ENCODE measurements around the gene ZFP91.

The ZFP91 gene

GRCh38 chr11:58549644-58550043 lies 29.2 kb upstream of the ZFP91 start:
- H2BK5ac ChIP-seq (ENCODE audit: low read depth, low read length, poor library complexity), result no peak overlapping the region
- no peak overlapping the region for H3K18ac ChIP-seq (ENCODE audit: low read length)
- no peak overlapping the region for H4K91ac ChIP-seq (ENCODE audit: low read depth, low read length)
- no peak overlapping the region for H3K27ac ChIP-seq (ENCODE audit: low read depth, low read length)
- H4K8ac ChIP-seq (ENCODE audit: low read depth, low read length), result no peak overlapping the region
- no peak overlapping the region for H3K4me3 ChIP-seq (ENCODE audit: low read depth, low read length)
- H3K9ac ChIP-seq (ENCODE audit: low read length), result no peak overlapping the region
- H2AK5ac ChIP-seq (ENCODE audit: low read length), result no peak overlapping the region
- H4K12ac ChIP-seq (ENCODE audit: low read depth, low read length), result no peak overlapping the region
- no peak overlapping the region for H3K23ac ChIP-seq (ENCODE audit: low read length)
- no peaks in the 10 kb centered on the region for H3K36me3 ChIP-seq (ENCODE audit: control insufficient read depth in 1 of 2, insufficient read depth in 2 of 2, low read length in 2 of 2)
- no peak overlapping the region for H2BK12ac ChIP-seq (ENCODE audit: low read length)
- H3K4me1 ChIP-seq (ENCODE audit: control insufficient read depth in 1 of 2, insufficient read depth in 2 of 2, low read length in 2 of 2), result no peaks in the 10 kb centered on the region
- no peak overlapping the region for H3K4ac ChIP-seq (ENCODE audit: low read depth, low read length)
- no peaks in the 10 kb centered on the region for H3K79me1 ChIP-seq (ENCODE audit: low read length)
- H3K9me3 ChIP-seq (ENCODE audit: insufficient read depth, low read depth, low read length), result no peaks in the 10 kb centered on the region
- H3K14ac ChIP-seq (ENCODE audit: low read length), result no peak overlapping the region
- H3K79me2 ChIP-seq (ENCODE audit: control insufficient read depth, insufficient read depth, low read length, poor library complexity), result no peaks in the 10 kb centered on the region
- H3K27me3 ChIP-seq (ENCODE audit: insufficient read depth, low read length), result no peaks in the 10 kb centered on the region
- H2AFZ ChIP-seq (ENCODE audit: insufficient read depth, low read length, poor library complexity), result no peak overlapping the region
- DNase-seq, result no peak
- H2BK120ac ChIP-seq (ENCODE audit: insufficient read depth, low read length, poor library complexity), result no peak overlapping the region
- no CpG with 5 or more reads among the region's 7 CpGs for WGBS (ENCODE audit: extremely low coverage, insufficient coverage, insufficient read length)
- H3K4me2 ChIP-seq (ENCODE audit: low read length), result no peak overlapping the region

DNA sequence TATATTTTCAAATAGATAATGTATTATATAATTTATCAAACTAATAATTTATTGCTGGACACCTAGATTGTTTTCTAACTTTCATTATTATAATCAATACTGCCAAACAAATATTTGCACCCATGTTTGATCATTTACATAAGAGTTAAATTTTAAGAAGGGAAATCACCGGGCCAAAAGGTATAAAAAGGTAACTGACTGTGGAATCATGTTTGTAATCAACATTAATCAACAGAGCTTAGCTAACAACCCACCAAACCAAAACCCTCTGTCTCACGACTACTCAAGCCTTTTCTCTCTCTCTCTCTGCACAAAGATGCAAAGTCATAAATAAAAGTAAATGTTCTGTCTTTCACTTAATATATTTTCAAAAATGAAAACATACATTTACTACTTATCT lies 18.0 kb upstream of the ZFP91 start:
- Histone ChIP-seq H3K27ac (ENCODE audit: low read depth, low read length) (no peak overlapping the region), H3K27me3 (ENCODE audit: insufficient read depth, low read length) (no peaks in the 10 kb centered on the region), H3K36me3 (ENCODE audit: control insufficient read depth in 1 of 2, insufficient read depth in 2 of 2, low read length in 2 of 2) (no peaks in the 10 kb centered on the region), H3K23ac (ENCODE audit: low read length) (no peak overlapping the region), H3K4me2 (ENCODE audit: low read length) (no peak overlapping the region), H4K8ac (ENCODE audit: low read depth, low read length) (no peak overlapping the region), H3K9me3 (ENCODE audit: insufficient read depth, low read depth, low read length) (no peaks in the 10 kb centered on the region), H2AK5ac (ENCODE audit: low read length) (no peak overlapping the region), H3K9ac (ENCODE audit: low read length) (no peak overlapping the region), H3K4ac (ENCODE audit: low read depth, low read length) (no peak overlapping the region), H3K4me1 (ENCODE audit: control insufficient read depth in 1 of 2, insufficient read depth in 2 of 2, low read length in 2 of 2) (no peaks in the 10 kb centered on the region), H3K4me3 (ENCODE audit: low read depth, low read length) (no peak overlapping the region), H3K79me1 (ENCODE audit: low read length) (no peaks in the 10 kb centered on the region), H2BK120ac (ENCODE audit: insufficient read depth, low read length, poor library complexity) (no peak overlapping the region), H4K91ac (ENCODE audit: low read depth, low read length) (no peak overlapping the region), H2BK12ac (ENCODE audit: low read length) (no peak overlapping the region), H3K14ac (ENCODE audit: low read length) (no peak overlapping the region), H2BK5ac (ENCODE audit: low read depth, low read length, poor library complexity) (no peak overlapping the region), H2AFZ (ENCODE audit: insufficient read depth, low read length, poor library complexity) (no peak overlapping the region), H3K79me2 (ENCODE audit: control insufficient read depth, insufficient read depth, low read length, poor library complexity) (no peaks in the 10 kb centered on the region), H3K18ac (ENCODE audit: low read length) (no peak overlapping the region), H4K12ac (ENCODE audit: low read depth, low read length) (no peak overlapping the region)
- DNase-seq, result no peak
- no CpG with 5 or more reads among the region's 2 CpGs for WGBS (ENCODE audit: extremely low coverage, insufficient coverage, insufficient read length)

DNA sequence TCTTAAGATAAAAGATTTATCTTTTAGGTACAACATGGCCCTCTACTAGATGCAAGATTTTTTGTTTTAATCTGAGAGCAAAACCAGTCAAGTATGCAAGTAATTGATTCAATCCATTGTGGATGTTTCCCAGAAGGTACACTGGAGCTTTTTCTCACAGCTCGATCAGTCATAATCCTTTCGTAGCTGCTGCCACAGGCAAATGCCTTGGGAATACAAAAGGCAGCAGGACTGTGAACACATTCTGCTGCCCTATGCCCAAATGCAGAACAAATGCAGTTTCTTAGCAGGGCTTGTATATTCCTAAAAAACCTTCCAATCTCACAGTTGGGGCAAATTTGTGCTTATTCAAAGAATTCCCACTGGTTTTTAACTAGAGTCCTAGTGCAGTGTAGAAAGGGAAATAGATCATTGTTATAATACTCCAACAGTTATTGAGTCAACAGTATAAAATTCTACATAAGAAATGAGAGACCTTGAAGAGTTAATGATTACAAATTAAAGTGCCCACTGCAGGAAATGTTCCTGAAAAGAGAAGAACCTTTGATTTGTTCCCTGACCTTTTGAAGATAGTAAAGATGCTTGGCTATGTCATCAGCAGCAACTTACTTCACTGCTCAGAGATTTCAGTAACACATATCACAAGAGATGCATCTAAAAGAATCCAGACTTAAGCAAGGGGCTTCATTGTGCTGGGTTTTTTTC lies 17.3 kb upstream of the ZFP91 start:
- Histone ChIP-seq H2BK5ac (ENCODE audit: low read depth, low read length, poor library complexity) (no peak overlapping the region), H2AK5ac (ENCODE audit: low read length) (no peak overlapping the region), H3K4me2 (ENCODE audit: low read length) (no peak overlapping the region), H3K79me2 (ENCODE audit: control insufficient read depth, insufficient read depth, low read length, poor library complexity) (no peaks in the 10 kb centered on the region), H3K23ac (ENCODE audit: low read length) (no peak overlapping the region), H3K9ac (ENCODE audit: low read length) (no peak overlapping the region), H2BK12ac (ENCODE audit: low read length) (no peak overlapping the region), H3K9me3 (ENCODE audit: insufficient read depth, low read depth, low read length) (no peaks in the 10 kb centered on the region), H3K18ac (ENCODE audit: low read length) (no peak overlapping the region), H3K4me1 (ENCODE audit: control insufficient read depth in 1 of 2, insufficient read depth in 2 of 2, low read length in 2 of 2) (no peaks in the 10 kb centered on the region), H3K14ac (ENCODE audit: low read length) (no peak overlapping the region), H2BK120ac (ENCODE audit: insufficient read depth, low read length, poor library complexity) (no peak overlapping the region), H2AFZ (ENCODE audit: insufficient read depth, low read length, poor library complexity) (no peak overlapping the region), H3K79me1 (ENCODE audit: low read length) (no peaks in the 10 kb centered on the region), H3K4me3 (ENCODE audit: low read depth, low read length) (no peak overlapping the region), H3K4ac (ENCODE audit: low read depth, low read length) (no peak overlapping the region), H4K12ac (ENCODE audit: low read depth, low read length) (no peak overlapping the region), H4K91ac (ENCODE audit: low read depth, low read length) (no peak overlapping the region), H4K8ac (ENCODE audit: low read depth, low read length) (no peak overlapping the region), H3K27ac (ENCODE audit: low read depth, low read length) (no peak overlapping the region), H3K27me3 (ENCODE audit: insufficient read depth, low read length) (no peaks in the 10 kb centered on the region), H3K36me3 (ENCODE audit: control insufficient read depth in 1 of 2, insufficient read depth in 2 of 2, low read length in 2 of 2) (no peaks in the 10 kb centered on the region)
- DNase-seq, result no peak
- no CpG with 5 or more reads among the region's 2 CpGs for WGBS (ENCODE audit: extremely low coverage, insufficient coverage, insufficient read length)

DNA sequence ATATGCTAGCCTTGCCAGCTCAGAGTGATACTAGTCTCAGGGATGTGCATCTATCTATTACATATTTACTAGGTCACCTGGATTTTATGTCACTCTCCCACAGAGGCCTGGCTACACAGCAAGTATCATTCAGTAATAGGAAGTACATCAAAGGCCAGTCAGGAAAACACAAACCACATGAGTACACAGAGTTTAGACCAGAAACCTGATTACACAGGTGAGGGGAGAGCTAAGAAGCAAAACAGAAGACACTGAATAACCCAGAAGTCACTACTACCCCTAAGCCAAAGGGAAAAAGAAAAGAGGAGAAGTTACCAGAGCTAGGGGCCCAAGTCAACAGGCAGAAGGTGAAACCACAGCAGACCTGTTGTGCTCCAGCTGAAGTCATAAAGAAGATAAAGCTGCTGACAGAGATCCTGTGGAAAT lies 16.5 kb upstream of the ZFP91 start:
- no peak overlapping the region for H2AFZ ChIP-seq (ENCODE audit: insufficient read depth, low read length, poor library complexity)
- no peak overlapping the region for H3K4ac ChIP-seq (ENCODE audit: low read depth, low read length)
- no peak overlapping the region for H3K4me2 ChIP-seq (ENCODE audit: low read length)
- no peak overlapping the region for H2BK120ac ChIP-seq (ENCODE audit: insufficient read depth, low read length, poor library complexity)
- H2AK5ac ChIP-seq (ENCODE audit: low read length), result no peak overlapping the region
- no peak overlapping the region for H3K14ac ChIP-seq (ENCODE audit: low read length)
- H2BK12ac ChIP-seq (ENCODE audit: low read length), result no peak overlapping the region
- H3K9ac ChIP-seq (ENCODE audit: low read length), result no peak overlapping the region
- H3K23ac ChIP-seq (ENCODE audit: low read length), result no peak overlapping the region
- no peak overlapping the region for H4K91ac ChIP-seq (ENCODE audit: low read depth, low read length)
- H4K12ac ChIP-seq (ENCODE audit: low read depth, low read length), result no peak overlapping the region
- no peaks in the 10 kb centered on the region for H3K79me2 ChIP-seq (ENCODE audit: control insufficient read depth, insufficient read depth, low read length, poor library complexity)
- H3K27ac ChIP-seq (ENCODE audit: low read depth, low read length), result no peak overlapping the region
- no peaks in the 10 kb centered on the region for H3K9me3 ChIP-seq (ENCODE audit: insufficient read depth, low read depth, low read length)
- no peak overlapping the region for H4K8ac ChIP-seq (ENCODE audit: low read depth, low read length)
- DNase-seq, result no peak
- H3K27me3 ChIP-seq (ENCODE audit: insufficient read depth, low read length), result no peaks in the 10 kb centered on the region
- H2BK5ac ChIP-seq (ENCODE audit: low read depth, low read length, poor library complexity), result no peak overlapping the region
- H3K4me3 ChIP-seq (ENCODE audit: low read depth, low read length), result no peak overlapping the region
- H3K18ac ChIP-seq (ENCODE audit: low read length), result no peak overlapping the region
- H3K36me3 ChIP-seq (ENCODE audit: control insufficient read depth in 1 of 2, insufficient read depth in 2 of 2, low read length in 2 of 2), result no peaks in the 10 kb centered on the region
- no peaks in the 10 kb centered on the region for H3K4me1 ChIP-seq (ENCODE audit: control insufficient read depth in 1 of 2, insufficient read depth in 2 of 2, low read length in 2 of 2)
- H3K79me1 ChIP-seq (ENCODE audit: low read length), result no peaks in the 10 kb centered on the region

Measured in trophoblast cell (in vitro differentiated cells and primary cell).